Neural cell (in vitro differentiated cells): ENCODE results near the gene APOA1. TPM values are rescaled to one million over a fixed set of nuclear protein-coding genes. Genes with fewer than 3 reads are reported as not detected.

Source experiments
- H2AFZ ChIP-seq: fragments of 200-600, 300-800 bp; sonication (generic), shearing (Covaris generic); 2 replicates; pipeline ENCODE4 v1.6.0; 2014; ENCODE audit warnings: low read depth, mild to moderate bottlenecking, antibody characterized with exemption, low read length, moderate library complexity
- H3F3A ChIP-seq: fragments of 200-600 bp; shearing (Covaris generic); 2 replicates; pipeline ENCODE4 v1.6.1; 2016; ENCODE audit warnings: mild to moderate bottlenecking, moderate library complexity, mixed read lengths, antibody characterized with exemption, low read length; ENCODE audit not compliant: insufficient read depth, poor library complexity, severe bottlenecking
- H3K27ac ChIP-seq: fragments of 200-600, 300-800 bp; sonication (generic), shearing (Covaris generic); 2 replicates; pipeline ENCODE4 v1.5.1; 2014; ENCODE audit warnings: mild to moderate bottlenecking, low read length, moderate library complexity
- H3K27me3 ChIP-seq: fragments of 300-800, 200-600 bp; sonication (generic), shearing (Covaris generic); 2 replicates; pipeline ENCODE4 v1.6.0; 2014; ENCODE audit warnings: mild to moderate bottlenecking, low read depth, low read length, moderate library complexity; ENCODE audit not compliant: insufficient read depth
- H3K36me3 ChIP-seq: fragments of 300-800, 200-600 bp; sonication (generic), shearing (Covaris generic); 2 replicates; pipeline ENCODE4 v1.5.1; 2014; ENCODE audit warnings: mild to moderate bottlenecking, antibody characterized with exemption, low read length, moderate library complexity; ENCODE audit not compliant: insufficient read depth
- H3K4me2 ChIP-seq: fragments of 300-800, 200-600 bp; sonication (generic), shearing (Covaris generic); 2 replicates; pipeline ENCODE4 v1.6.0; 2014; ENCODE audit warnings: mild to moderate bottlenecking, low read length
- H3K4me3 ChIP-seq: fragments of 300-800, 200-600 bp; sonication (generic), shearing (Covaris generic); 2 replicates; pipeline ENCODE4 v1.5.1; 2014; ENCODE audit warnings: mild to moderate bottlenecking, low read length, moderate library complexity
- H3K79me2 ChIP-seq: fragments of 200-600 bp; shearing (Covaris generic); replicated peaks from 2 replicates; pipeline ENCODE4 v1.6.0; 2014; ENCODE audit warnings: mild to moderate bottlenecking, low read length, moderate library complexity; ENCODE audit not compliant: insufficient read depth
- H3K9ac ChIP-seq: fragments of 300-800, 200-600 bp; sonication (generic), shearing (Covaris generic); 2 replicates; pipeline ENCODE4 v1.6.1; 2016; ENCODE audit warnings: mild to moderate bottlenecking, low read length, mixed read lengths
- H3K9me2 ChIP-seq: fragments of 200-600 bp; shearing (Covaris generic); 2 replicates; pipeline ENCODE4 v1.6.1; 2016; ENCODE audit warnings: mild to moderate bottlenecking, low read length, mixed read lengths; ENCODE audit not compliant: insufficient read depth
- H3K9me3 ChIP-seq: fragments of 200-600, 300-800 bp; sonication (generic), shearing (Covaris generic); 2 replicates; pipeline ENCODE4 v1.6.1; 2016; ENCODE audit warnings: mild to moderate bottlenecking, mixed run types, low read length, moderate library complexity, mixed read lengths
- H4K20me1 ChIP-seq: fragments of 200-600 bp; shearing (Covaris generic); 2 replicates; pipeline ENCODE4 v1.6.1; 2016; ENCODE audit warnings: mild to moderate bottlenecking, mixed run types; ENCODE audit not compliant: insufficient read depth
- EP300 ChIP-seq: fragments of 450-650 bp; conservative IDR thresholded peaks from 2 replicates; pipeline ENCODE4 v1.6.1; 2014; ENCODE audit warnings: antibody characterized with exemption, mild to moderate bottlenecking, moderate library complexity; ENCODE audit not compliant: poor library complexity, severe bottlenecking
- EZH2 ChIP-seq: fragments of 200-600, 300-800 bp; shearing (Covaris generic), sonication (generic); IDR thresholded peaks from 2 replicates; pipeline ENCODE4 v1.6.1; 2014; ENCODE audit warnings: antibody characterized with exemption, low read length, borderline replicate concordance, mild to moderate bottlenecking; ENCODE audit not compliant: insufficient read depth, poor library complexity, severe bottlenecking
- MXI1 ChIP-seq: fragments of 450-650 bp; conservative IDR thresholded peaks from 2 replicates; pipeline ENCODE4 v1.6.1; 2014; ENCODE audit warnings: antibody characterized with exemption, mild to moderate bottlenecking; ENCODE audit not compliant: poor library complexity, severe bottlenecking
- POLR2AphosphoS5 ChIP-seq: IDR thresholded peaks from 2 replicates; pipeline ENCODE4 v1.6.1; 2012
- RAD21 ChIP-seq: fragments of 450-650 bp; conservative IDR thresholded peaks from 2 replicates; pipeline ENCODE4 v1.6.1; 2014; ENCODE audit warnings: antibody characterized with exemption, mild to moderate bottlenecking, moderate library complexity
- SMC3 ChIP-seq: fragments of 450-650 bp; conservative IDR thresholded peaks from 2 replicates; pipeline ENCODE4 v1.6.1; 2014; ENCODE audit warnings: antibody characterized with exemption, mild to moderate bottlenecking, moderate library complexity; ENCODE audit not compliant: poor library complexity
- TAF1 ChIP-seq: IDR thresholded peaks from 2 replicates; pipeline ENCODE4 v1.6.1; 2012; ENCODE audit warnings: low read depth
- polyA plus RNA-seq: library from polyadenylated mRNA; depleted of rRNA; stranded (reverse); fragments of >200 nt; gene quantifications from 2 replicates; pipeline ENCODE4 v1.2.3, GENCODE V29; 2014
- TF ChIP-seq, protein P1 (sequence below): fragments of 450-650 bp; IDR thresholded peaks from 2 replicates; pipeline ENCODE4 v1.5.1; 2014; ENCODE audit warnings: antibody characterized with exemption, mild to moderate bottlenecking, moderate library complexity; ENCODE audit not compliant: poor library complexity, severe bottlenecking
- TF ChIP-seq, protein P2 (sequence below): IDR thresholded peaks from 2 replicates; pipeline ENCODE4 v1.6.1; 2012; ENCODE audit warnings: borderline replicate concordance

Gene APOA1
- polyA plus RNA-seq, 1 donor from 2014 or later: not detected

DNA sequence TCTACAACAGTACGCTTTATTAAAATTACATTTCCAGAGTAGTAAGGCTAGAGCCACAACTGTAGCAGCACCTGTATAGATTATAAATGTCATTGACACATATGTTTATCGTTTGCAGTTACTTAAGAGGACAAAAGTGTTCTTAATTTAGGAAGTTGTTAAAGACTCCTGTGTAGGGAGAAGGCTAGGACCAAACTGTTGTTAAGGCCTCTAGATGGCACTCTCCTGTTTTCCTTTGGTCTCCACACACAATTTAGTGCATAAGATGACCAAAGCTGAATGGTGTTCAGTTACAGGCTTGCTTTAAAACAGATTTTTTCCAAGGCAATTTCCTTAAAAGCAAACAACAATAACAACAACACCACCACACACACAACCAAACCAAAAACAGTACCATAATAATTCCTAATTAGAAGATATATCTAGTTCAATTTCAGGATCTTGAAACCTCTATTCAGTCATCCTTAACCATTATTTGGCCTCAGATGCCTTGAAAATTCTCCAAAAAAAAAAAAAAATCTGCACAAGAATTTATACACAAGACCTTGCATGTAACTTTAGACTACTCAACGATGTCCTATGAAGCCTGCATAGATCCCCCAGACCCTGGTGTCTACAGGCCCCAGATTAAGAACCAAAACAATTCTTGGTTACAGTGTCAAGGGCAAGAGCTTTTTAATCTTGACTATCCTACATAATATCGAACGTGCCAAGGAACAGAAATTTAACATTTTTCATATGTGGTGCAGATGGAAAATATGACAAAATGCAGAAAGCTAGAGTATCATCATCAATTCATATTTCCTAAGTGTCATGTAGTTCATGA is 42.6 kb upstream of the APOA1 start:
- H3K79me2 ChIP-seq: no peaks in the 10 kb centered on the region
- no peak overlapping the region for H3K27ac ChIP-seq
- no peaks in the 10 kb centered on the region for H4K20me1 ChIP-seq
- no peaks in the 10 kb centered on the region for H3K27me3 ChIP-seq
- no peaks in the 10 kb centered on the region for H3K9me3 ChIP-seq
- no peaks in the 10 kb centered on the region for H3K36me3 ChIP-seq
- no peaks in the 10 kb centered on the region for H3K9me2 ChIP-seq
- no peak overlapping the region for H3K4me3 ChIP-seq
- no peaks in the 10 kb centered on the region for H3F3A ChIP-seq
- H3K9ac ChIP-seq: no peak overlapping the region
- no peak overlapping the region for H3K4me2 ChIP-seq
- TF ChIP-seq RAD21 (peak; percentile 83), SMC3 (peak; percentile 93), EZH2 (no peak)
- TF ChIP-seq, protein P1, sequence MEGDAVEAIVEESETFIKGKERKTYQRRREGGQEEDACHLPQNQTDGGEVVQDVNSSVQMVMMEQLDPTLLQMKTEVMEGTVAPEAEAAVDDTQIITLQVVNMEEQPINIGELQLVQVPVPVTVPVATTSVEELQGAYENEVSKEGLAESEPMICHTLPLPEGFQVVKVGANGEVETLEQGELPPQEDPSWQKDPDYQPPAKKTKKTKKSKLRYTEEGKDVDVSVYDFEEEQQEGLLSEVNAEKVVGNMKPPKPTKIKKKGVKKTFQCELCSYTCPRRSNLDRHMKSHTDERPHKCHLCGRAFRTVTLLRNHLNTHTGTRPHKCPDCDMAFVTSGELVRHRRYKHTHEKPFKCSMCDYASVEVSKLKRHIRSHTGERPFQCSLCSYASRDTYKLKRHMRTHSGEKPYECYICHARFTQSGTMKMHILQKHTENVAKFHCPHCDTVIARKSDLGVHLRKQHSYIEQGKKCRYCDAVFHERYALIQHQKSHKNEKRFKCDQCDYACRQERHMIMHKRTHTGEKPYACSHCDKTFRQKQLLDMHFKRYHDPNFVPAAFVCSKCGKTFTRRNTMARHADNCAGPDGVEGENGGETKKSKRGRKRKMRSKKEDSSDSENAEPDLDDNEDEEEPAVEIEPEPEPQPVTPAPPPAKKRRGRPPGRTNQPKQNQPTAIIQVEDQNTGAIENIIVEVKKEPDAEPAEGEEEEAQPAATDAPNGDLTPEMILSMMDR: peak; percentile 82
- H2AFZ ChIP-seq: no peak overlapping the region

- H3K27ac ChIP-seq: no peak overlapping the region
- no peak overlapping the region for H3K4me3 ChIP-seq
- no peak overlapping the region for H3K4me2 ChIP-seq
- no peaks in the 10 kb centered on the region for H3K79me2 ChIP-seq
- H4K20me1 ChIP-seq: no peaks in the 10 kb centered on the region
- H3K36me3 ChIP-seq: peaks cover 5% of the 10 kb centered on the region
- TF ChIP-seq RAD21 (no peak), MXI1 (no peak), EZH2 (no peak), EP300 (no peak), TAF1 (no peak), POLR2AphosphoS5 (no peak), SMC3 (no peak)
- TF ChIP-seq, protein P1: no peak
- TF ChIP-seq, protein P2, sequence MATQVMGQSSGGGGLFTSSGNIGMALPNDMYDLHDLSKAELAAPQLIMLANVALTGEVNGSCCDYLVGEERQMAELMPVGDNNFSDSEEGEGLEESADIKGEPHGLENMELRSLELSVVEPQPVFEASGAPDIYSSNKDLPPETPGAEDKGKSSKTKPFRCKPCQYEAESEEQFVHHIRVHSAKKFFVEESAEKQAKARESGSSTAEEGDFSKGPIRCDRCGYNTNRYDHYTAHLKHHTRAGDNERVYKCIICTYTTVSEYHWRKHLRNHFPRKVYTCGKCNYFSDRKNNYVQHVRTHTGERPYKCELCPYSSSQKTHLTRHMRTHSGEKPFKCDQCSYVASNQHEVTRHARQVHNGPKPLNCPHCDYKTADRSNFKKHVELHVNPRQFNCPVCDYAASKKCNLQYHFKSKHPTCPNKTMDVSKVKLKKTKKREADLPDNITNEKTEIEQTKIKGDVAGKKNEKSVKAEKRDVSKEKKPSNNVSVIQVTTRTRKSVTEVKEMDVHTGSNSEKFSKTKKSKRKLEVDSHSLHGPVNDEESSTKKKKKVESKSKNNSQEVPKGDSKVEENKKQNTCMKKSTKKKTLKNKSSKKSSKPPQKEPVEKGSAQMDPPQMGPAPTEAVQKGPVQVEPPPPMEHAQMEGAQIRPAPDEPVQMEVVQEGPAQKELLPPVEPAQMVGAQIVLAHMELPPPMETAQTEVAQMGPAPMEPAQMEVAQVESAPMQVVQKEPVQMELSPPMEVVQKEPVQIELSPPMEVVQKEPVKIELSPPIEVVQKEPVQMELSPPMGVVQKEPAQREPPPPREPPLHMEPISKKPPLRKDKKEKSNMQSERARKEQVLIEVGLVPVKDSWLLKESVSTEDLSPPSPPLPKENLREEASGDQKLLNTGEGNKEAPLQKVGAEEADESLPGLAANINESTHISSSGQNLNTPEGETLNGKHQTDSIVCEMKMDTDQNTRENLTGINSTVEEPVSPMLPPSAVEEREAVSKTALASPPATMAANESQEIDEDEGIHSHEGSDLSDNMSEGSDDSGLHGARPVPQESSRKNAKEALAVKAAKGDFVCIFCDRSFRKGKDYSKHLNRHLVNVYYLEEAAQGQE: no peak
- H3F3A ChIP-seq: no peaks in the 10 kb centered on the region
- no peak overlapping the region for H2AFZ ChIP-seq
- H3K9me2 ChIP-seq: no peaks in the 10 kb centered on the region
- H3K9ac ChIP-seq: no peak overlapping the region
- no peaks in the 10 kb centered on the region for H3K9me3 ChIP-seq
- no peaks in the 10 kb centered on the region for H3K27me3 ChIP-seq
Observed at GRCh38 chr11:116876656-116877055, 39.2 kb upstream of the APOA1 start.
